H1 (cell line): Measurements from ENCODE around the gene NHLRC2. TPM values are rescaled to one million over a fixed set of nuclear protein-coding genes. Genes with fewer than 3 reads are reported as not detected.
A peak's percentile ranks its signal among the peaks of the same experiment; 100 is the strongest.

Experiments used
- CTCF ChIA-PET: fragments of 300-600 bp; sonication (Branson Sonifier 250); formaldehyde crosslinking; loops from one replicate; lab custom pipeline; 2021; ENCODE audit not compliant: partially characterized antibody; lab: Charles Lee
- POLR2A ChIA-PET: fragments of 300-600 bp; sonication (Branson Sonifier 250); formaldehyde crosslinking; loops from one replicate; lab custom pipeline; 2021; ENCODE audit warnings: inconsistent platforms; ENCODE audit not compliant: partially characterized antibody; lab: Charles Lee
- DNase-seq, 2 experiments: peaks; one replicate each; pipeline versions ENCODE4 v3.0.0 to v3.0.0-alpha.2; 2010 to 2022; ENCODE audit warnings: low spot score in 2 of 2, low read depth in 1 of 2, mixed read lengths in 1 of 2
- FAIRE-seq: peaks from 2 replicates; lab custom pipeline; 2011; peaks lifted over from hg19 to GRCh38; lab: Jason Lieb, UNC
- H2AFZ ChIP-seq: 2 replicates; pipeline ENCODE4 v1.8.1; 2012; ENCODE audit warnings: low read length, inconsistent platforms
- H2AK5ac ChIP-seq: 2 replicates; pipeline ENCODE4 v1.6.1; 2013; ENCODE audit warnings: low read depth, low read length
- H2BK120ac ChIP-seq: replicated peaks from 2 replicates; pipeline ENCODE3; 2013; ENCODE audit warnings: low read depth, low read length, inconsistent platforms
- H2BK12ac ChIP-seq: 2 replicates; pipeline ENCODE4 v1.6.1; 2013; ENCODE audit warnings: low read depth, low read length
- H2BK15ac ChIP-seq: 2 replicates; pipeline ENCODE4 v1.6.1; 2013; ENCODE audit warnings: low read length
- H2BK20ac ChIP-seq: 2 replicates; pipeline ENCODE4 v1.6.1; 2013; ENCODE audit warnings: low read length
- H2BK5ac ChIP-seq: 2 replicates; pipeline ENCODE4 v1.6.1; 2013; ENCODE audit warnings: low read depth, low read length
- H3K14ac ChIP-seq: 2 replicates; pipeline ENCODE4 v1.6.1; 2013; ENCODE audit warnings: inconsistent platforms; ENCODE audit not compliant: insufficient read length
- H3K18ac ChIP-seq: 2 replicates; pipeline ENCODE4 v1.6.1; 2013; ENCODE audit warnings: low read length; ENCODE audit errors: extremely low read depth
- H3K23ac ChIP-seq: 2 replicates; pipeline ENCODE4 v1.6.1; 2013; ENCODE audit warnings: inconsistent platforms; ENCODE audit not compliant: insufficient read length
- H3K23me2 ChIP-seq: 2 replicates; pipeline ENCODE4 v1.6.1; 2013; ENCODE audit warnings: low read depth, low read length
- H3K27ac ChIP-seq: 2 replicates; pipeline ENCODE4 v1.6.1; 2011; ENCODE audit warnings: low read depth, low read length, inconsistent platforms
- H3K27me3 ChIP-seq, 4 experiments: replicated peaks in 1 of 4; 1 replicate in 1 of 4; 2 replicates in 3 of 4; pipeline versions ENCODE4 v1.6.1 to v1.8.1; 2011 to 2013; ENCODE audit warnings: low read length in 3 of 4, mild to moderate bottlenecking in 3 of 4, inconsistent platforms in 2 of 4, mixed read lengths in 2 of 4, moderate library complexity in 1 of 4; ENCODE audit not compliant: control insufficient read depth in 3 of 4, insufficient read depth in 3 of 4; ENCODE audit errors: extremely low read depth in 1 of 4
- H3K36me3 ChIP-seq, 4 experiments: 2 replicates each; pipeline versions ENCODE4 v1.6.1 to v1.8.1; 2011 to 2013; ENCODE audit warnings: mild to moderate bottlenecking in 4 of 4, low read length in 3 of 4, moderate library complexity in 2 of 4, control low read depth in 1 of 4, inconsistent platforms in 1 of 4; ENCODE audit not compliant: insufficient read depth in 4 of 4, control insufficient read depth in 2 of 4
- H3K4ac ChIP-seq: replicated peaks from 2 replicates; pipeline ENCODE3; 2013; ENCODE audit warnings: low read length, low read depth, mixed read lengths, inconsistent platforms; ENCODE audit not compliant: insufficient read length
- H3K4me1 ChIP-seq, 4 experiments: replicated peaks in 1 of 4; 1 replicate in 1 of 4; 2 replicates in 3 of 4; pipeline versions ENCODE4 v1.6.1 to v1.8.1; 2011 to 2013; ENCODE audit warnings: low read length in 3 of 4, inconsistent platforms in 2 of 4, mixed read lengths in 1 of 4; ENCODE audit not compliant: insufficient read depth in 4 of 4, control insufficient read depth in 3 of 4
- H3K4me2 ChIP-seq, 2 experiments: 2 replicates each; pipeline versions ENCODE4 v1.6.1 to v1.8.1; 2011 to 2013; ENCODE audit warnings: low read depth in 2 of 2, low read length in 2 of 2, control low read depth in 1 of 2, inconsistent platforms in 1 of 2, mild to moderate bottlenecking in 1 of 2; ENCODE audit not compliant: insufficient read depth in 1 of 2
- H3K4me3 ChIP-seq, 4 experiments: fragments of 200-600, 300-600 bp in 1 of 4; sonication (generic), shearing (Covaris generic), sonication (Bioruptor Twin) in 1 of 4; 2 replicates each; pipeline versions ENCODE4 v1.5.1 to v1.8.1; 2011 to 2016; ENCODE audit warnings: low read length in 4 of 4, low read depth in 3 of 4, control low read depth in 2 of 4, inconsistent platforms in 2 of 4, mild to moderate bottlenecking in 2 of 4, mixed read lengths in 1 of 4, moderate library complexity in 1 of 4; ENCODE audit not compliant: insufficient read depth in 2 of 4; ENCODE audit errors: extremely low read depth in 1 of 4
- H3K56ac ChIP-seq: replicated peaks from 2 replicates; pipeline ENCODE3; 2013; ENCODE audit warnings: low read depth, mild to moderate bottlenecking, mixed read lengths, low read length, inconsistent platforms; ENCODE audit not compliant: insufficient read length
- H3K79me1 ChIP-seq: 2 replicates; pipeline ENCODE4 v1.6.1; 2013; ENCODE audit warnings: low read depth, low read length, control low read depth
- H3K79me2 ChIP-seq, 2 experiments: 2 replicates each; pipeline versions ENCODE4 v1.6.1 to v1.8.1; 2012 to 2013; ENCODE audit warnings: low read length in 2 of 2, mild to moderate bottlenecking in 2 of 2, inconsistent platforms in 1 of 2; ENCODE audit not compliant: insufficient read depth in 2 of 2, control insufficient read depth in 1 of 2
- H3K9ac ChIP-seq, 4 experiments: replicated peaks in 1 of 4; 1 replicate in 1 of 4; 2 replicates in 3 of 4; pipeline versions ENCODE4 v1.6.1 to v1.8.1; 2011 to 2013; ENCODE audit warnings: low read depth in 3 of 4, low read length in 3 of 4, control low read depth in 2 of 4, mild to moderate bottlenecking in 2 of 4, moderate library complexity in 2 of 4, inconsistent platforms in 1 of 4; ENCODE audit errors: extremely low read depth in 1 of 4
- H3K9me3 ChIP-seq, 2 experiments: 2 replicates each; pipeline versions ENCODE4 v1.6.1 to v1.8.1; 2012 to 2013; ENCODE audit warnings: mild to moderate bottlenecking in 2 of 2, moderate library complexity in 2 of 2, control low read depth in 1 of 2, inconsistent platforms in 1 of 2, low read depth in 1 of 2, low read length in 1 of 2, mixed read lengths in 1 of 2; ENCODE audit not compliant: insufficient read depth in 2 of 2
- H4K20me1 ChIP-seq, 2 experiments: replicated peaks in 1 of 2; 2 replicates each; pipeline versions ENCODE3 to v1.8.1; 2011 to 2013; ENCODE audit warnings: inconsistent platforms in 2 of 2, low read length in 2 of 2, mild to moderate bottlenecking in 1 of 2; ENCODE audit not compliant: insufficient read depth in 2 of 2, control insufficient read depth in 1 of 2
- H4K5ac ChIP-seq: 2 replicates; pipeline ENCODE4 v1.6.1; 2013; ENCODE audit warnings: low read length, low read depth, mixed read lengths, inconsistent platforms; ENCODE audit not compliant: insufficient read length
- H4K8ac ChIP-seq: 2 replicates; pipeline ENCODE4 v1.8.0; 2013; ENCODE audit warnings: mild to moderate bottlenecking, moderate library complexity, low read length, inconsistent platforms; ENCODE audit not compliant: insufficient read depth; ENCODE audit errors: extremely low read depth
- H4K91ac ChIP-seq: replicated peaks from 2 replicates; pipeline ENCODE3; 2013; ENCODE audit warnings: low read length, mixed read lengths, inconsistent platforms; ENCODE audit not compliant: insufficient read length
- BACH1 ChIP-seq: IDR thresholded peaks from 2 replicates; pipeline ENCODE4 v1.6.1; 2012; ENCODE audit warnings: low read length, improper control_type of control experiment
- GTF2F1 ChIP-seq: IDR thresholded peaks from 2 replicates; pipeline ENCODE4 v1.6.1; 2012; ENCODE audit warnings: low read depth, low read length, improper control_type of control experiment, borderline replicate concordance
- KDM5A ChIP-seq: fragments of 200-600 bp; IDR thresholded peaks from 2 replicates; pipeline ENCODE4 v1.7.1; 2012; ENCODE audit warnings: mild to moderate bottlenecking, low read length, inconsistent platforms, mixed read lengths
- PHF8 ChIP-seq: fragments of 200-600 bp; sonication (generic); conservative IDR thresholded peaks from 2 replicates; pipeline ENCODE4 v1.7.1; 2012; ENCODE audit warnings: low read depth, mild to moderate bottlenecking, inconsistent platforms, low read length, moderate library complexity
- SIN3A ChIP-seq, 2 experiments: IDR thresholded peaks in 1 of 2; conservative IDR thresholded peaks in 1 of 2; 2 replicates each; pipeline ENCODE4 v1.6.1; 2011 to 2012; ENCODE audit warnings: low read length in 2 of 2, improper control_type of control experiment in 1 of 2, low read depth in 1 of 2, mild to moderate bottlenecking in 1 of 2
- whole genome bisulfite sequencing, 2 experiments: shearing (Covaris generic) in 1 of 2; methylation state at CpG; one replicate each; pipeline versions ENCODE4 v1.1.6 to v1.1.7; 2013 to 2015; ENCODE audit warnings: low lambda C conversion rate in 2 of 2, mixed read lengths in 2 of 2, inconsistent platforms in 1 of 2, low coverage in 1 of 2, missing lambda C conversion rate in 1 of 2; ENCODE audit not compliant: insufficient replicate concordance in 2 of 2, insufficient coverage in 1 of 2, insufficient read length in 1 of 2; ENCODE audit errors: extremely low coverage in 1 of 2, missing lambda C conversion rate in 1 of 2; 5-methylcytosine and 5-hydroxymethylcytosine counted together
- polyA plus RNA-seq, 7 experiments: library from polyadenylated mRNA; depleted of rRNA in 3 of 7; stranded (reverse) in 5 of 7; unstranded in 2 of 7; fragments of >200 nt in 5 of 7; fragments of 200-250 nt in 2 of 7; gene quantifications; 1 replicate in 5 of 7; 2 replicates in 1 of 7; 4 replicates in 1 of 7; pipeline versions ENCODE4 v1.2.1 to v1.2.3, GENCODE V29; 2011 to 2013; ENCODE audit warnings: missing spikeins in 2 of 7, mixed read lengths in 2 of 7
- total RNA-seq: library from RNA; stranded (reverse); fragmentation: NEBNext Ultra II Directional; extraction: Animal tissue kit (Norgen Biotek cat#: 25700); gene quantifications from 2 replicates; pipeline ENCODE4 v1.2.1, GENCODE V29; 2021

Gene NHLRC2
- total and polyA plus RNA-seq, 2 of the 8 experiments (the other 6 are each of a cell fraction or from before 2014, with no cell fraction given) = 4.9 to 25.6 TPM

GRCh38 chr10:113965077-113965476 is 110.6 kb downstream of the NHLRC2 start:
- CTCF ChIA-PET = interaction anchor here (0.5 to 1.5 kb wide), 3 partner anchors 14 to 355 kb away, joined by 3 to 6 read pairs (median 3); no protein-coding TSS in a partner anchor
- no peak for TF ChIP-seq BACH1
- no peak for TF ChIP-seq SIN3A (conservative IDR thresholded peaks at IDR 0.05 in 1 of 2, IDR thresholded peaks at IDR 0.05 in 1 of 2; ENCODE audit: low read depth in 1 of 2, low read length in 2 of 2)
- no peak for TF ChIP-seq GTF2F1
- TF ChIP-seq KDM5A = no peak
- TF ChIP-seq PHF8 = no peak

More at GRCh38 chr10:113965077-113965476, 110.6 kb downstream of the NHLRC2 start:
- Histone ChIP-seq H3K14ac (no peak overlapping the region), H2BK5ac (no peak overlapping the region), H3K4me1 (no peaks in the 10 kb centered on the region; a peak in 1 of 7 replicates), H3K27me3 (no peaks in the 10 kb centered on the region), H3K9me3 (peaks cover 0 to 9% of the 10 kb centered on the region in 2 experiments; a peak in 1 of 4 replicates), H4K8ac (no peak overlapping the region), H3K27ac (no peak overlapping the region), H3K79me1 (no peaks in the 10 kb centered on the region), H3K4me2 (no peak overlapping the region), H3K9ac (no peak overlapping the region), H2BK120ac (no peak overlapping the region), H2BK12ac (no peak overlapping the region), H4K5ac (no peak overlapping the region), H4K91ac (no peak overlapping the region), H3K18ac (no peak overlapping the region), H3K56ac (no peak overlapping the region), H3K36me3 (peaks cover 0 to 3% (median 0%) of the 10 kb centered on the region in 4 experiments; a peak in 1 of 8 replicates), H3K23ac (no peak overlapping the region), H2BK15ac (no peak overlapping the region), H2AFZ (no peak overlapping the region; the same call in 1 of the 2 replicates), H4K20me1 (no peaks in the 10 kb centered on the region), H2AK5ac (no peak overlapping the region), H3K23me2 (no peaks in the 10 kb centered on the region; the same call in 1 of the 2 replicates), H3K4me3 (no peak overlapping the region), H3K79me2 (no peaks in the 10 kb centered on the region), H2BK20ac (peak overlapping the region; percentile 32; the same call in 1 of the 2 replicates), H3K4ac (no peak overlapping the region)
- 90% methylated on average over 2 of the region's 2 CpGs; no CpG with 5 or more reads in 1 of the 2 experiments for WGBS, 2 experiments
- no peak for DNase-seq
- POLR2A ChIA-PET = no interaction called here
- no peak for FAIRE-seq
